OCI-M2 (cell line): Measurements from ENCODE around the gene LTBP1.

Experiments used
- DNase-seq: peaks from one replicate; lab custom pipeline; 2025; ENCODE audit not compliant: unreplicated experiment; lab: John Stamatoyannopoulos, UW

The LTBP1 gene

DNA sequence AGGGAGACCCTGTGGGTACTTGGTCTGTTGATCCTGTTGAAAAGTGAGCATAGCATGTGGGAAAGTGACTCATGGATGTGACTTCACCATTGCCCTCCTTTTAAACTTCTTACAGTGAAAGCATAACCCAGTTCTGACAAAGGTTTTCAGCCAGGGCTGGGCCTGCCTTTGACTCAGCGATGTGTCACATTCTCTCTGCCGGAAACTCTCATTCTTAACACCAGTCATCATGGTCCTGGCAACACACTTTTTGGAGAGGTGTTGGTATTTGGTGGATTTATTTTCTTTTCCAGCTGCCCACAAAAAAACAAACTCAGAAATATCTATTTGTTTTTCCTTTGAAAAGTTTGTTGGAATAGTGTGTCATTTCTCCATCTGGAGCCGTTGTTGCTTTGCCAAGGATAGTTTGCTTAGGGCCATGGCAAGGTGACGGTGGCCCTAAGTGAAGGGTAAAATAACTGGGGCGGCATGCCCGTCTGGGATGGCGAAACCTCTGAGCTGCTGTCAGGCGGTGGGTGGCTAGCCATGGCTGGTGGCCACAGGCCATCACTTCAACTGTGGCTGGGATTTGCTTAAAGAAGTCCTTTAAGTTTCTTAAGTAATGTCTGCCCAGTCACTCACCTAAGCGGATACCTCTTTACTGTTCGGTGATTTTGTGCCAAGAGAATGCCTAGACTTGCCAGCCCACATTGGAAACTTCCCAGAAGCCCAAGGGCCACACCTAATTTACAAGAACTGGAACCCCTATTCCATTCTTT is 123.3 kb downstream of the LTBP1 start:
- no peak for DNase-seq

DNA sequence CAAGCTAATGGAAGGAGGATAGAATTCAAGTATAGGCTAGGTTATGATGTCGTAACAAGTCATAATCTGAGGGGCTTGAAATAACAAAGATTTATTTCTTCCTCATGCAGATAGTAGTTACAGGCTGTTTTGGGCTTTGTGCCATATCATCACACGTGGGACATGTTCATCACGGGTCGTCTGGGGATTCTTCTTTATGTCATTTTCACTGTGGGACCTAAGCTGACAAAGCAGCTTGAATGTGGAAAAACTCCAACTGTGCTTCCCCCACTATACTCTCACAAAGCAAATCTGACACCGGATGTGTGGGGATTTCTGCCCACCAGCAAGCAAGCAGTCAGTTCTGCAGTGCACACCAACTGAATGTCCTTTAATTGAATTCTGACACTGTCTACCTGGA is 124.8 kb downstream of the LTBP1 start:
- no peak for DNase-seq

DNA sequence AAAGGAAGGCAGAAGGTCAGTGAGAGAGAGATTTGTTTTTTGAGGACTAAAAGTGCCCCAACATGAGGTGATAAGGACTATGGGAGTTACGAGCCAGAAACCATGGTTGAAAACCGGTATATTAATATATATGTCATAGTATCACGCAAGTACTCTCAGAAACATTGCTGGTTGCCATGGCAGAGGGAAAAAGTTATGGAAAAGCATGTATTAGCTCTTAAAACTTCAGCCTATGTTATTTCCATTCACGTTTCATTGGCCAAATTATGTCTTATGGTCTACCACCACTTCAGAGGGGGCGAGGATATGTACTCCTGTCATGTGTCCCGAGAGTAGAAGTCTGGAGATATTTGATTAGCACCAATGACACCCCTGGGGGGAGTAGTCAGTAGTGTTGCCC is 125.9 kb downstream of the LTBP1 start:
- DNase-seq, result no peak

DNA sequence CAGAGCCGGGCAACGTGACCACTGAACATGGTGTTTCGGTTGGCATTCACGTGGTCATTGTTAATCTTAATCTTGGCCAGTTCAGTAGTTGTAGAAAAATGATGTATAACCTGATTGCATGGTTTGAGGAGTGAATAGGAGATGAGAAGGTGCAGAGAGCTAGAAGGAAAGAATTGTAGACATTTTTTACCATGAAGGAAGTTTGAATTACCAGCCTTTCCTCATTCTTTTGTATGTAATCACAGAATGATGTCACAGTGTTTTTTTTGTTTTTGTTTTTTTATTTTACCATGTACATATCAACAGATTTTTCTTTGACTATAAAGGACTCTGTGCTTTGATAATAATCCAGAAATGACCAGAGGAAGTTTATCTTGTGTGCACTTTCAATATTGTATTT is 126.3 kb downstream of the LTBP1 start:
- no peak for DNase-seq

GRCh38 chr2:33074197-33074596 is 127.4 kb downstream of the LTBP1 start:
- DNase-seq, result no peak

GRCh38 chr2:33077311-33077710 is 130.6 kb downstream of the LTBP1 start:
- no peak for DNase-seq

DNA sequence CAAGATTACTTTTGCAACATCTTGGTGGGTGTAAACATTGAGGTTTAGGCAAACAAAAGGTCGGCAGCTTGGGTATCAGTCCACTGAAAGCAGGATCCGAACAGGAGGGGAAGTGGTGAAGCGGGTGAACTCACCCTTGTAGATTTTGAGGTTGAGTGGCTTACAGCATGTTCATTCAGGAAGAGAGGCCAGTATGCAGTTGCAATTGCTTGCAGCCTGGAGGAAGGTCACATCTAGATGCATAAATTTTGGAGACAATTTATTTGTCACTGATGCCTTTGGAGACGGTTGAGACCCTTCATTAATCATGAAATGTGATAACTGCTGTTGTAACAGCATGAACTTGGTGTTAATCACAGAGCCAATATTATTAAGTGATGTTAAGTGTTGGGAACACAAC is 131.1 kb downstream of the LTBP1 start:
- no peak for DNase-seq

DNA sequence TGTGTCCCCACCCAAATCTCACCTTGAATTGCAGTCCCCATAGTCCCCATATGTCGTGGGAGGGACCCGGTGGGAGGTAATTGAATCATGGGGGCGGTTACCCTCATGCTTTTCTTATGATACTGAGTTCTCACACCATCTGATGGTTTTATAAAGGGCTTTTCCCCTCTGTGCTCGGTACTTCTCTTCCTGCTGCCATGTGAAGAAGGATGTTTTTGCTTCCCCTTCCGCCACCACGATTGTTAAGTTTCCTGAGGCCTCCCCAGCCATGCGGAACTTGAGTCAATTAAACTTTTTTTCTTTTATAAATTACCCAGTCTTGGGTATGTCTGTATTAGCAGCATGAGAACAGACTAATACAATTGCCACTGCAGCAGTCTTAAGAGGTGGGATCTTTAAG is 134.9 kb downstream of the LTBP1 start:
- DNase-seq, result no peak

GRCh38 chr2:33083699-33084387 is 137.1 kb downstream of the LTBP1 start:
- no peak for DNase-seq

DNA sequence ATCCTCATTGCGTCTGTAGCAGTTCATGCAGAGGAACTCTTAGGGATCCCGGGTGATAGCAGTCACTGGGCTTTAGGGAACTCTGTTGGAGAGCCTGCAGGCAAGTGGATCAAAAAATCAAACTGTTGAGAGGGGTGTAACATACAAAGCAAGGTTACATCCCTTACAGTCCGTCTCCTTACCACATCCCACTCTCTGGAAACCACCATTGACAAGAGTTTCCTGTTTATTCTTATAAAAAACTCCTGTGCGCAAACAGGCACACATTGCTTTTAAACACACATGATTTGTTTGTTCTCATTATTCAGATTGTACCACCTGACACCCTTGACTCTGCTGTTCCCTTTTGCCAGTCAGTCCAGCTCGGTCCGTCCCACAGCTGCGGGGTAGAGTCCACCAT is 137.7 kb downstream of the LTBP1 start:
- no peak for DNase-seq

GRCh38 chr2:33085646-33086045 is 138.9 kb downstream of the LTBP1 start:
- DNase-seq, result no peak

DNA sequence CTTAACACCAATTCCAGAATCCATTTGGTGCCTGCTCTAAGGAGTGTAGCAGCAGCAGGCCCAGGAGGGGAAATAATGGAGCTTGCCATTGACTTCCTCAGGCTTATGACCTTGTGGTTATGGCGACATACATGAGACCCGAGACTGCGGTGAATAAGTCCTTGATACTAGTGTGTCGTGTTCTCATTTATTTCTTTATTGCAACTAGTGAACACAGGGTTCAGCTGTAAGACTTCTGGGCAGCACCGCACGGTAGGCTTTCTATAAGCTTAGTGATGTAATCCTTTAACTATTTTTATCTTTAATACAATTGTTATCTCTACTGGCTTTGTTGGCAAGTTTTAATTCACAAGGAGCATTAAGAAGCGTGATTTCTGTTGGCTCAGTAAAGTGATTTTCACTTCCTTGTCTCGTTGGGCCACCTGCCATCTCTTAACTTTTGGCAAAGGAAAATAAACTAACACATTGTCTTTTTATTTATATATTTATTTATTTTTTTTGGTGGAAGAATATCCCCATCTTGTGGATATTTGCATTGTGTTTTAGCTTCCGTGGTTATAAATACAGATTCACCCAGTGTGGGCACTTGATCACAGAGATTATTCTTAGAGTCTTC is 139.8 kb downstream of the LTBP1 start:
- no peak for DNase-seq

- no peak for DNase-seq
Observed at GRCh38 chr2:33090553-33091134, 143.9 kb downstream of the LTBP1 start.

DNA sequence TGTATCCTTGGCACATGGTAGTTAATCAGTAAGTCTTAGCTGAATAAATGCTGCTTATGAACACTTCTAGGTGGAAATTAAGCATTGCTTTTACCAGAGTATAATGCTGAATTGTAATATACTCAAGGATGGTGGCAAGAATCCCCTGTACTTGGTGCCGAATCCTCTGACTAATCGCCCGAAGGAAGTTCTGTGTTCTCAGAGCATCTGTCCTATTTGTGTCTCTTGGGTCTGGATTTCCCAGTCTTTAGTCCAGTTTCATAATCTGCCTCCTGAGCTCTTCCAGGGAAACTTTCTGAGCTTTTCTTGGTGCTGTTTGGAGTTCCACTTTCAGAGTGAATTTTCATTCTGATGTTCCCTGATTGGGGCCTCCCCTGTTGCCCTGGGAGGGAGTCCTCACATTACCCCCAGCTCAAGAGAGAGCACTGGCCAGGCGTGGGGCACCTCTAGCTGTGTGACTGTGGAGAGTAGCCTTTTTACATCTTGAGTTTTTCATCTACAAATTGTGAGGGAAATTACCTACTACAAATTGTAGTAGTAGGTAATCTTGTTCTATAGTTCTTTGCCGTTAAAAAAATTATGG is 144.9 kb downstream of the LTBP1 start:
- no peak for DNase-seq

DNA sequence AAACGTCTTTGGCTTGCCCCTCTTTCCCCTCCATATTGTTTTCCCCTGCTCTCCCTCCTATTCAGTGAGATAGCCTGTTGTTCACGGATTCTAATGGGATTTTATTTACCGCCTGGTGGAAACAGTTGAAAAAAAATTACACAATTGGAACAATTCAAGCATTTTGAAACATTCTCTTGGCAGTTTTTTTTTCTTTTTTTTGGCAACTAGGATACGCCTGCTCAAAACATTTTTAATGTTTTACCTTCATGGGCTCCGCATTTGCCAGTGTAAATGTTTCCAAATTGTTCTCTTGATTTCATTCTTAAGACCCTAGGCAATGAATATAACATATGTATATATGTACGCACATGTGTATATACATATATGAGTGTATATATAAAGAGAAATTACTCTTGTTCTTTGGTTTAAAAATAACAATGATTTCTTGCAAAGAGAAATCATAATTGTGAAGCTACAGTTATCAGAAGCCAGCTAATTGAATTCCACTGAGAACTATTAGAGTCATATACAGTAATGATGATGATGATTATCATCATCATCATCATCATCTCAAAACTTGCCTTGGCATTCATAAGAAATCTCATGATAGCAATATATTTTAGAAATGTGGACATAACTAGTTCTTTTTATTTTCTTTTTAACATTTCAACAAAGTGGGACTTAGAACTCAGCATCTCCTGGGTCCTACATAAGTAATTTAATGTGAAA is 146.7 kb downstream of the LTBP1 start:
- no peak for DNase-seq

GRCh38 chr2:33094303-33094702 is 147.6 kb downstream of the LTBP1 start:
- no peak for DNase-seq

DNA sequence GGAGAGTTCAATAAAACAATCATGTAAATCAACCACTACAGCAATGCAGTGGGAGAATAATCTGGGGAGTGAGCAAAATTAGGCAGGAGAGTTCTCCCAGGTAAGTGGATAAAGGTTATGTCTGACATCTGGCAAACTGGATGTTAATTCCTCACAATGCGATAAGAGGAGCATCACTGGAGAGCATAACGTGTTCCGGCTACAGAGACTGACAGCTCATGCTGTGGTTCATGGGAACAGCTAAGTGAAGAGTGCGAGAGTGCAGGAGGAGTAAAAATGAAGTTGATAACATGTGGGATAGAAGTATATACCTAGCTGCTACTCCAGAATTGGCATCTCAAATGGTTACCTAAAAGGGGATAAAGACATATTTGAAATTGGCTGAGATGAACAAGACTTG is 153.2 kb downstream of the LTBP1 start:
- DNase-seq, result no peak

DNA sequence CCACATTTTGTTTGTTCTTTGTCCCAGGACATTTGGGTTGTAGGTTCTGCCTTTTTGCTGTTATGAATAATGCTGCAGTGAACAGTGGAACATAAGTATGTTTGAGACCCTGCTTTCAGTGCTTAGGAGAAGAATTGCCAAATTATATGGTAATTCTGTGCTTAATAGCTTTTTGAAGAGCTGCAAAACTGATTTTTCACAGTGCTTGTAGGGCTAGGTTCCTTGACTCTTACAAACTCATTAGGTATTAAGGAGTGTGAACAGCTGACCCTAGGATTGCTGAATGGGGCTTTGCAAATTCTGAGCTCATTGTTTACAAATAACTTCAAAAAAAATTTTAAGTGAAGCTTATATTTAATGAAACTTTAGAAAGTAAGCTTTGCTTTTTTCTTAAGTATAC is 154.2 kb downstream of the LTBP1 start:
- DNase-seq, result no peak

DNA sequence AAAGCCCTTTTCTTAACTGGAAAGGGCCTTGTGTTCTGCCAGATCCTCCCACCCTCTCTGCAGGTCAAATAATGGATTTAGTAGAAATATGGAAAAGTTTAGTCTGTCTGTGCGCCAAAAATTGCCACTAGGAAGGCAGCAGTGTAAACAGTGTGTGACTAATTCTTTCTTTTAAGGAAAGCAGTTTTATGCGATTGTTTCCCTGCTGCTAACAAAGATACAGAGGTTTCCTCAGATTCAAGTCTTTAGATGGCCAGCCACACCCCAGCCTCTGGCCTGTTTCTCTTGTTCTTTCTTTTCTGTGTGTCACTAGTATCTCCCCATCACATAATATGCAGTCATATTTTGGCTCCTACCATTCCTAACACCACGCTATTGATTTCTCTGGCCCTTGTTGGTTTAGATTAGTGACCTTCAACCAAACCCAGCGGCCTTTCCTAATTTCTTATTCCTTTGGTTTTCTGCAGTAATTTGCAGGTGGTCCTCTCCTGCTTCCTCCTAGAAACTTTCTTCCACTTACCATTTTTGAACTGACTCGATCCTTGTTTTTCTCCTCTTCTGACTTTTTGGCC is 157.4 kb downstream of the LTBP1 start:
- no peak for DNase-seq

DNA sequence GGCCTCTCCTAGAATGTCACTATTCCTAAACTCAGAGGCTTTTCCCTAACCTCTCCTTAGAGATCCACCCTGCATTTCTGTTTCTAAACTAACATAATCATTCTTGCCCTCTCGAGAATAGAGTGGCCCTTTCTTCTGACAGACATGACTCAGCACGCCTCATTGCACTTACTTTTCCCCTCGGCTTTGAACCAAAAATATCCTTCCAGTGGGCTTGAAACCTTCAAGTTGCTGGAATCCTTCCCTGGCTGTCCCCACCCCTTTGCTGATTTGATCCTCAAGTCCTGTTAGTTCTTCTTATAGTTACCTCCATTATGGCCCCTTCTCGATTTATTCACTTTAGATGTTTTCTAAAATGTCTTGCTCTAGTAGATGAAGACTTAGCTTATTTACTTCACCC is 158.0 kb downstream of the LTBP1 start:
- no peak for DNase-seq

DNA sequence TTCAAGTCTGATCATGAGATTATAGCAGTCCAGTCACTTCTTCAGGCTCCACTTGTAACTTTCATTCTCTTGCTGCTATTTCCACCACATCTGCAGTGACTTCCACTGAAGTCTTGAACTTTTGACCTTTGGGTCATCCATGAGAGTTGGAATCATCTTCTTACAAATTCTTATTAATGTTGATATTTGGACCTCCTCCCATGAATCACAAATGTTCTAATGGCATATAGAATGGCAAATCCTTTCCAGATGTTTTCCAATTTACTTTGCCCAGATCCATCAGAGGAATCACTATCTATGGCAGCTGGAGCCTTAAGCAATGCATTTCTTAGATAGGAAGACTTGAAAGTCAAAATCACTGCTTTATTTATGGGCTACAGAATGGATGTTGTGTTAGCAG is 159.4 kb downstream of the LTBP1 start:
- DNase-seq, result no peak
